Hypothalamus (tissue), 51 donors: ENCODE results near the gene PDE4B.
"Not testable (repeated sequence)": the region's sequence is repeated elsewhere in the genome, so short reads cannot be mapped to it uniquely, and the experiment has no call there.

Experiments used
- DNase-seq, 51 donors: peaks; one replicate each; lab custom pipeline; 2025; lab: John Stamatoyannopoulos, UW

PDE4B gene

GRCh38 chr1:65948609-65949229 is 156.0 kb downstream of the PDE4B start:
- DNase-seq = peak in 11 of 51 donors; percentile 2 to 59 (median 22)

GRCh38 chr1:65949230-65949626 is 156.5 kb downstream of the PDE4B start:
- DNase-seq = no peak

DNA sequence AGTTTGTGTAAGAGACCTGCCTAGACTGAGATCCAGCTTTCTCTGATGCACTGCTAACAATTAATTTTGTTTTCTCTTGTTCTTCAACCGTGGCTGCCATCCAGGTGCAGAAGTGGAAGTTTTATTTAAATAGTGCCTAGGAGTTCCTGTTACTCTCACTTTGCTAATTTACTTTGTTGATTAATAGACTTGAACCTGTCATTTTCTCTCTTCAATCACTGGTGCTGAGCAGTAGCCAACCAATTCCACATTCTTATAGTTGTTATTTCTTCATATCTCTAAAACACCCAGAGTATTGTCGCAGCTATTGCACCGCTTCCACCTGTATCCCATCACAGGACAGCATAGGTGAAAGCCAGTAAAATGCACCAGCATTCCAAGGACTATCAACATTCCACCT is 157.2 kb downstream of the PDE4B start:
- no peak for DNase-seq

GRCh38 chr1:65952696-65953095 is 160.0 kb downstream of the PDE4B start:
- no peak for DNase-seq

- no peak for DNase-seq
These were observed 160.5 kb downstream of the PDE4B start for GRCh38 chr1:65953170-65953569.

- peak in 2 of 51 donors; percentile 27 to 39 for DNase-seq
These were observed 162.4 kb downstream of the PDE4B start for GRCh38 chr1:65955071-65955470.

DNA sequence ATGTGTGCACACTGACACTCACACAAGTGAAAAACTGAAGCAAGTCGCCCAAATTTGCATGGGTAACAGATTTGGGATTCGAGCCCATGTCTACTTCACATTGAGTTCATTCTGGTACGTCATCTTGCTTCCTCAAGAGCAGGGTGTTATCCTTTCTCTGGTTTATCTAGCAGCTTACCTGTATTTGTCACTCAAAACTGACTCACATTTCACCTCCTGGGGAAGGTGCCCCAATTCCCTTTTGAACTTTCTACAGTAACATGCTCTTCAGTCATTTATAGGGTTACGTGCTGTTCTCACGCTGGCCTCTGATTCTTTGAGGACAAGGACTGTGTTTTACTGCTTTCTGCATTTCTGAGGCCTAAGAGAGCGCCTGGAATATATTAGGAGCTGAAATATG is 162.8 kb downstream of the PDE4B start:
- DNase-seq = no peak

DNA sequence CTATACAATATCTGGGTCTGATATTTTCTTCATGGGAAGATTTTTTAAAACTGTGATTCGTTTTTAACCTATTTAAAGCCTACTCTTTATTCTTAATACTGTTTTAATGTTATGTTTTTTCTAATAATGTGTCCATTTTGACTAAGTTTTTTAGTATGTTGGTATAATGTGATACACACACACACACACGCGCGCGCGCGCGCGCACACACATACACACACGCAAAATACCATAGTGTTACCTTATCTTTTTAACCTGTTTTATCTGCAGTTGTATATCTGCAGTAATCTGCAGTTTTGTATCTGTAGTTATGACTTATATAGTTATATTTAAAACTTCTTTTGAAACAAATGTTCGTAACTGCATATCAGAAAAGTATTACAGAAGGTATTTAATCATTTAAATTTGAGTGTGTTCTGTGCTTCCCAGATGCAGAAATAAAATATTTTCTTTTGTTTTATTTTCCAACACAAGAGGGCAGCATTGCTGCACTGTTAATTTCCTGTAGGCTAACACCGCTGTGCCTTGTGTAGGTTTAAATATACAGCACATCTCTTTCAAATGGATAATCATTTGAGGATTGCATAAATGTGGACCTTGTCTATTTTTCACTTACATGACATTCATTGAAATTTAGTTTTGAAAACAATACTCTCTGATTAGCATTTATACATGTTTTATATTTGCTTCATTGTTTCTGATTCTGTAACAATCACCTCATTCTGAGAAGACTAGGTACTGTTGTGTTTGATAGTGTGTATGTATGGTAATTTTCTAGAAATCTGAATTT is 166.1 kb downstream of the PDE4B start:
- DNase-seq = peak in 4 of 51 donors; percentile 7 to 74 (median 28)

DNA sequence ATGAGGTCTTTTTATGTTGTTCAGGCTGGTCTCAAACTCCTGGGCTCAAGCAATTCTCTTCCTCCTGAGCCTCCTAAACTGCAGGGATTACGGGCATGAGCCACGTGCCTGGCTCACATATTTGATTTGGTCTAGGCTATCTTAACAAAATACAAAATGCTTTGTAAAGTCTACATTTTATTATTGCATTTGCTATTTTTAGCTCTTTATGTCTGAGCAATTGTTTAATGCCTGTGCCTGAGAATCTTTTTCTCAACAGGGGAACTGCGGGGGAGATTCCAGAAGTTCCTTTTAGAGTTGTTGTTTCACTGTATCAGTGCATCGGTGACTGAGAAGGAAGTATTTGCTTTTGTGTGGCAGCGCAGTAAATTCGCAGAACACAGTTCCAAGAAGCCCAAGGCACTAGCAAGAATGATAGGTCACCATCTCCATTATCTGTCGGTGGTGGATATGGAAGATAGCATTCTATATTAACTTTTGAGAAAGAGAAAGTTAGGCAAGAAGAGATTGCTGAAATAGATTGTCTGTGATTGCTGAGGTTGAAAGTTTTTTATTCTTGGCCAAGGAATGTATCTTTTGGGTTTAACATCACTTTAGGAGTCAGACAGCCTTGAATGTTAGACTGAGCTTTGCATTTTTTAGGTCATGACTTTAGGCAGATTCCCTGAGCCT is 167.3 kb downstream of the PDE4B start:
- DNase-seq = peak in 1 of 51 donors; percentile 68

GRCh38 chr1:65963156-65963888 is 170.6 kb downstream of the PDE4B start:
- peak in 7 of 51 donors; percentile 6 to 79 (median 15) for DNase-seq

- no peak for DNase-seq
These were observed 171.4 kb downstream of the PDE4B start for GRCh38 chr1:65964123-65964522.

GRCh38 chr1:65965112-65965996 is 172.7 kb downstream of the PDE4B start:
- DNase-seq = no peak

- DNase-seq = not testable (repeated sequence)
These were observed 174.8 kb downstream of the PDE4B start for GRCh38 chr1:65967492-65967891.

DNA sequence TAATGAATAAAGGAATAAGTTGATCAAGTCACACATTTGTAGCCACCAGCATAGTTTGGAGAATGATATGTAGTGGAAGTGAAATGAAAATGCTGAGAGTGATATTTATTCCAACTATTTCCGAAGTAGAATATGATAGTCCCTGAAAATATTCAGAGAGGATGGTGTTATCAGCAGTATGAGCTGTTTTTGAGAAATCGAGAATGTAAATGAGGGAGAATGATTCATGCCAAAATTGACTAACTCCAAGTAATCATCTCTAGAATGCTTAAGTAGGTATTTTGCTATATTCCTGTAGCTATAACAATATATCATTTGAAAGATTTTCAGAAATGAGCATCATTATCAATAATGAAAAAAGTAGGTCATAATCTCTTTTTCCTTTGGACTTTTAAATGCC is 178.9 kb downstream of the PDE4B start:
- DNase-seq = no peak

- no peak for DNase-seq
These were observed 183.0 kb downstream of the PDE4B start for GRCh38 chr1:65975708-65976107.

DNA sequence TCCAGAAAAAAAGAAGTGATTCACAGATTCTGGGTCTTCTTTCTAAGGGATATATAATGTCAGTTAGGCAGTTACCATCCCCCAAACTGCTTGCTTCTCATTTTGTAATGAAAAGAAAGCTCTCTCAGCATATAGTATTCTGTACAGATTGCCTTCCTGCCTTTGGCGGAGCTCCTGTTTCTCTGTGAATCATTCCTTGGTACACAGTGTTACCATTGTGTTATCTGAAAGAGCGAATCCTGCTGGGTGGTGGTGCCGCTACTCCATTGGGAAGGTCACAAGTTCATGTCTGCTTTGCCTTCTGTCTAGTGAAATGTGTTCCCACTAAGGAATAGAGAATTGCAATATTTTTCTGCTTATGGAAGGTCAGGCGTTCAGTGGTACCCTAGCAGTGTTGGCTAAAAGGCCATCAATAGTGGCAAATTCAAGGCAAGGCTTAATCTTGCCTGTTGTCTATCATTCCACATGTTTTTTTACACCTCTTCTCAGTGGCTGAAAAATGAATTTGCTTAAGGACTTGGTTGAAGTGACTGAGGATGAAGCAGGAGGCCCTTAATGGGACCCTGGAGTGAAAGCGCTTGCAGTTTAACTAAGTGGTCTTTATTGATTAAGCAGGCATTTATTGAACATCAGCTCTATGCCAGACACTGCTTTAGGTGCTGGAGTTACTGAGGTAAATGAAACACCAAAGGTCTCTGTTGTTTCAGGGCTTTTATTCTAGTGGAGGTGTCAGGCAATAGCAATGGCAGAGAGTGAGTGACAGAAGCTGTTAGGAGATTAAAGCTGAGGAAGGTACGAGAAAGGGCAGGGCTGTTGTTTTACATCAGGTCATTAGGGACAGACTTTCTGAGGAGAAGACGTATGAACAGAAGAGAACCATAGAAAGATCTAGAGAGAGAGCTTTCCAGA is 186.7 kb downstream of the PDE4B start:
- peak in 37 of 51 donors; percentile 10 to 90 (median 59) for DNase-seq

DNA sequence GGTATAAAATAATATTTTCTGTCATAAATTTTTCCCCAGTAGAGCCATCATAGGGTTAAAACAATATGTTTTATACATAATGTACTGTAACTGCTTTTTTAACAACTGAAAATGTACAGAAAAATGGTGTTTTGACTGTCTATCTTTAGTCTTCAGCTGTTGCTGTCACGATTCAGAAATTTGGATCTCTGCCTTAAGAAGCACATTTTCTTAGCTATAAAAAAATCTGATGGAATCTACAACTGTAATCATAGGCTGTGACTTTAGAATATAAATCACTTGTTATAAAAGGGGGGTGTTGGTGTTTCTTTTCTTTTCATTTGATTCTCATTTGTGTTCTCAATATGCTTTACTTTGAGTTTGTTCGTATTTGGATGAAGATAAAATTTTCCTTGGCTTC is 187.5 kb downstream of the PDE4B start:
- DNase-seq = no peak

GRCh38 chr1:65983500-65983899 is 190.8 kb downstream of the PDE4B start:
- DNase-seq = no peak
